ENCODE results near the gene TEX9.
"Not testable (repeated sequence)": the region's sequence is repeated elsewhere in the genome, so short reads cannot be mapped to it uniquely, and the experiment has no call there.

TEX9 gene

GRCh38 chr15:56365075-56365711 is at the start of gene TEX9:
TSS of gene TEX9 (plus strand) at chr15:56365426. CDS start at chr15:56365451, 25 bp downstream.
- peak; percentile 92 for FAIRE-seq
- TF ChIP-seq POLR2A (IDR thresholded peaks at IDR 0.05; ENCODE audit: low read depth, low read length), result peak; percentile 74
- peak; percentile 41 for DNase-seq (ENCODE audit: insufficient read length, low spot score)

- FAIRE-seq, result not testable (repeated sequence)
Observed at GRCh38 chr15:56316561-56316960, 48.7 kb upstream of the TEX9 start.

GRCh38 chr15:56320316-56320715 is 44.9 kb upstream of the TEX9 start:
- FAIRE-seq (no peak), DNase-seq (ENCODE audit: insufficient read length, low spot score) (no peak)
- TF ChIP-seq POLR2A (IDR thresholded peaks at IDR 0.05; ENCODE audit: low read depth, low read length), result no peak

More at GRCh38 chr15:56316561-56316960, 48.7 kb upstream of the TEX9 start:
- DNase-seq (ENCODE audit: insufficient read length, low spot score), result not testable (repeated sequence)

- FAIRE-seq, result no peak
- DNase-seq (ENCODE audit: insufficient read length, low spot score), result no peak
- no peak for TF ChIP-seq POLR2A (IDR thresholded peaks at IDR 0.05; ENCODE audit: low read depth, low read length)
Observed at GRCh38 chr15:56320861-56321260, 44.4 kb upstream of the TEX9 start.

- no peak for DNase-seq (ENCODE audit: insufficient read length, low spot score)
- TF ChIP-seq POLR2A (IDR thresholded peaks at IDR 0.05; ENCODE audit: low read depth, low read length), result no peak
- FAIRE-seq, result no peak
Observed at GRCh38 chr15:56322444-56322843, 42.8 kb upstream of the TEX9 start.

- no peak for DNase-seq (ENCODE audit: insufficient read length, low spot score)
- TF ChIP-seq POLR2A (IDR thresholded peaks at IDR 0.05; ENCODE audit: low read depth, low read length), result no peak
- FAIRE-seq, result no peak
Observed at GRCh38 chr15:56323435-56323834, 41.8 kb upstream of the TEX9 start.

- no peak for DNase-seq (ENCODE audit: insufficient read length, low spot score)
- no peak for FAIRE-seq
- no peak for TF ChIP-seq POLR2A (IDR thresholded peaks at IDR 0.05; ENCODE audit: low read depth, low read length)
Observed at GRCh38 chr15:56325186-56325585, 40.0 kb upstream of the TEX9 start.

GRCh38 chr15:56327721-56328502 is 37.3 kb upstream of the TEX9 start:
- DNase-seq (ENCODE audit: insufficient read length, low spot score), result no peak
- FAIRE-seq, result no peak
- TF ChIP-seq POLR2A (IDR thresholded peaks at IDR 0.05; ENCODE audit: low read depth, low read length), result no peak

- DNase-seq (ENCODE audit: insufficient read length, low spot score) (no peak), FAIRE-seq (no peak)
- no peak for TF ChIP-seq POLR2A (IDR thresholded peaks at IDR 0.05; ENCODE audit: low read depth, low read length)
Observed at GRCh38 chr15:56337084-56337725, 28.0 kb upstream of the TEX9 start.

- DNase-seq (ENCODE audit: insufficient read length, low spot score) (no peak), FAIRE-seq (no peak)
- TF ChIP-seq POLR2A (IDR thresholded peaks at IDR 0.05; ENCODE audit: low read depth, low read length), result no peak
Observed at GRCh38 chr15:56339594-56339993, 25.6 kb upstream of the TEX9 start.

GRCh38 chr15:56341201-56341600 is 24.0 kb upstream of the TEX9 start:
- no peak for DNase-seq (ENCODE audit: insufficient read length, low spot score)
- no peak for FAIRE-seq
- TF ChIP-seq POLR2A (IDR thresholded peaks at IDR 0.05; ENCODE audit: low read depth, low read length), result no peak

GRCh38 chr15:56342653-56343052 is 22.6 kb upstream of the TEX9 start:
- FAIRE-seq (no peak), DNase-seq (ENCODE audit: insufficient read length, low spot score) (no peak)
- TF ChIP-seq POLR2A (IDR thresholded peaks at IDR 0.05; ENCODE audit: low read depth, low read length), result no peak

GRCh38 chr15:56343879-56344278 is 21.3 kb upstream of the TEX9 start:
- TF ChIP-seq POLR2A (IDR thresholded peaks at IDR 0.05; ENCODE audit: low read depth, low read length), result no peak
- no peak for DNase-seq (ENCODE audit: insufficient read length, low spot score)
- FAIRE-seq, result no peak

- no peak for TF ChIP-seq POLR2A (IDR thresholded peaks at IDR 0.05; ENCODE audit: low read depth, low read length)
- no peak for DNase-seq (ENCODE audit: insufficient read length, low spot score)
- FAIRE-seq, result no peak
Observed at GRCh38 chr15:56344336-56344735, 20.9 kb upstream of the TEX9 start.

Measured in H54 (cell line).